ENCODE results near the gene NCKAP1.
A peak's percentile ranks its signal among the peaks of the same experiment; 100 is the strongest.
"Not testable (repeated sequence)": the region's sequence is repeated elsewhere in the genome, so short reads cannot be mapped to it uniquely, and the experiment has no call there.

The NCKAP1 gene

GRCh38 chr2:183068561-183068960 lies 30.3 kb upstream of the NCKAP1 start:
- H3K27ac ChIP-seq (ENCODE audit: insufficient read depth, low read depth, low read length, poor library complexity, severe bottlenecking): no peak overlapping the region
- H3K27me3 ChIP-seq (ENCODE audit: control insufficient read depth, insufficient read depth, low read length, poor library complexity, severe bottlenecking): no peaks in the 10 kb centered on the region
- WGBS, 2 experiments: 88 to 91% methylated on average over 3 of the region's 3 CpGs
- H3K9me3 ChIP-seq (ENCODE audit: control insufficient read depth, low read length): no peaks in the 10 kb centered on the region
- no peaks in the 10 kb centered on the region for H3K36me3 ChIP-seq (ENCODE audit: control insufficient read depth, insufficient read depth, low read length)
- no peak overlapping the region for H3K4me3 ChIP-seq (ENCODE audit: insufficient read depth, low read depth, low read length)
- H3K4me1 ChIP-seq (ENCODE audit: control insufficient read depth, insufficient read depth, low read length): no peaks in the 10 kb centered on the region

GRCh38 chr2:183063083-183063482 lies 24.8 kb upstream of the NCKAP1 start:
- H3K27me3 ChIP-seq (ENCODE audit: control insufficient read depth, insufficient read depth, low read length, poor library complexity, severe bottlenecking): no peaks in the 10 kb centered on the region
- no peaks in the 10 kb centered on the region for H3K36me3 ChIP-seq (ENCODE audit: control insufficient read depth, insufficient read depth, low read length)
- H3K27ac ChIP-seq (ENCODE audit: insufficient read depth, low read depth, low read length, poor library complexity, severe bottlenecking): no peak overlapping the region
- H3K4me3 ChIP-seq (ENCODE audit: insufficient read depth, low read depth, low read length): no peak overlapping the region
- no peaks in the 10 kb centered on the region for H3K9me3 ChIP-seq (ENCODE audit: control insufficient read depth, low read length)
- WGBS, 2 experiments: 88% methylated on average over 1 of the region's 2 CpGs; no CpG with 5 or more reads in 1 of the 2 experiments
- no peaks in the 10 kb centered on the region for H3K4me1 ChIP-seq (ENCODE audit: control insufficient read depth, insufficient read depth, low read length)

DNA sequence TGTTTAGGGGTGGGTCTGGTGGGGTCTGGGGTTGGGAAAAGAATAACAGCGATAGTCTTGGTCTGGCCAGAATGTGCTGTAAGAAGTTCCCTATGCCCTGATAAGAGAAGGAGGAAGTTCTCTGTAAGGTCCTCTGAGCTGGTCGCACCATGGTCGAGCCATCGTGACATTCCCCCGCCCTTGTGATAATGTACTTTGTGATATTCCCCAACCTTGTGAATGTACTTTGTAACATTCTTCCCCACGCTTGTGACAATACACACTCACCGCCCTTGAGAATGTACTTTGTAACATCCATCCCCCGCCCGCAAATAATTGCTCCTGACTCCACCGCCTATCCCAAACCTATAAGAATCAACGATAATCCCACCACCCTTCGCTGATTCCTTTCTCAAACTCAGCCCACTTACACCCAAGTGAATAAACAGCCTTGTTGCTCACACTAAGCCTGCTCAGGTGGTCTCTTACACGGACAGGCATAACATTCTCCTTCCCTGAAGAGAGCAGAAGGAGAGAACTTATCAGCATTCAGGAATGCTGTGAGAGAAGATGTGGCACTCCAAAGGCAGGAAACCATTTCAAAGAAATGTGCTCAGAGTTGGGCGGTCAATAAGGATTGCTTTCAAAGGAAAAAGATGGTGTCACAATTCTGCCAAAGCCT lies 22.4 kb upstream of the NCKAP1 start:
- H3K27ac ChIP-seq (ENCODE audit: insufficient read depth, low read depth, low read length, poor library complexity, severe bottlenecking): no peak overlapping the region
- 95 to 96% methylated on average over 14 of the region's 14 CpGs for WGBS, 2 experiments

DNA sequence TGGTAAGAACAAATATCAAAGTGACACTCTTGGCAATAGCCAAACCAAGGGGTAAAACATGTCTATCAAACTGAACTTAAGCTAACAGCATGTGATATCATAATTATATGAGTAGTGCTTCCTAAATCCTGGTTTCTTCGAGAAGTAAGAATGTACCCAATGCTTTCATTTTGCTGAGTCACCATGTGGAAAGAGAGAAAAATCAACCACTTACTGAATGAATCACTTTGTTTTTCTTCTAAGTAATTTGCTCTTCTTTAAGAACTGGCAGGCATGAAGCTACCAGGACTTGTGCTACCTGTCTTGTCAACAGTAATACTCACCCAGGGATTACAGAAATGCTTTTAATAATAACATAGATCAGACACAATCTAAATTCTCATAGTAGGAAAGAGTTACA lies 21.3 kb upstream of the NCKAP1 start:
- Histone ChIP-seq H3K9me3 (ENCODE audit: control insufficient read depth, low read length) (no peaks in the 10 kb centered on the region), H3K27ac (ENCODE audit: insufficient read depth, low read depth, low read length, poor library complexity, severe bottlenecking) (no peak overlapping the region), H3K36me3 (ENCODE audit: control insufficient read depth, insufficient read depth, low read length) (no peaks in the 10 kb centered on the region), H3K27me3 (ENCODE audit: control insufficient read depth, insufficient read depth, low read length, poor library complexity, severe bottlenecking) (no peaks in the 10 kb centered on the region), H3K4me1 (ENCODE audit: control insufficient read depth, insufficient read depth, low read length) (no peaks in the 10 kb centered on the region), H3K4me3 (ENCODE audit: insufficient read depth, low read depth, low read length) (no peak overlapping the region)
- 82 to 94% methylated on average over 1 of the region's 1 CpG for WGBS, 2 experiments

More for the DNA sequence above, 22.4 kb upstream of the NCKAP1 start:
- no peaks in the 10 kb centered on the region for H3K9me3 ChIP-seq (ENCODE audit: control insufficient read depth, low read length)
- no peak overlapping the region for H3K4me3 ChIP-seq (ENCODE audit: insufficient read depth, low read depth, low read length)
- H3K36me3 ChIP-seq (ENCODE audit: control insufficient read depth, insufficient read depth, low read length): no peaks in the 10 kb centered on the region
- H3K4me1 ChIP-seq (ENCODE audit: control insufficient read depth, insufficient read depth, low read length): no peaks in the 10 kb centered on the region
- H3K27me3 ChIP-seq (ENCODE audit: control insufficient read depth, insufficient read depth, low read length, poor library complexity, severe bottlenecking): no peaks in the 10 kb centered on the region

DNA sequence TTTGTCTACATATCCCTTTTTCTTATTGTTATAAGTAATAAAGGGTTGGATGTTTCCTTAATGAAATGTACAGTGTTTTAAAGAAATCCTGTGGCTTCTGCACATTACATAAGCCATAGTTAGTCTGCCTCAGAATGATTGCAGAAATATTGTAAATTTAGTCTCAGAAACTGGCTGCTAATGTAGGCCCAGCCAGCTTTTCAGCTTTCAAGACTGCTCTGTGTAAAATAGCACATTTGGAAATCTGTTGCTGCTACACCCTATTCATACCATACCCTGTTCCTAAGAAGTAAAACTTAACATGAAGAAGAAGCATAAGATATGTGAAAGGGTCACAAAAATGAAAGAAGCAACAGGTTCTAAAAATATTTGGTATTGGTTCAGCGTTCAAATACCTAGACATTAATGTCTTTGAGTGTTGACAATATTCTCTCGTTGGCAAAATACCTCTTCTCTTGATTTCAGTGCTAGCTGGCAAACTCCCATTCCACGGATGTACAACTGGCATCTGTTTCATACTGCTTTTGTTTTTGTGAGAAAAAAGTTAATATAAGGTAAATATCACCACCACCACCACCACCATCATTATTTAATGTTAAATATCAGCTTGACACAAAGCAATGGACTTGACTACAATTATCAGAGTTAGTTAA lies 19.2 kb upstream of the NCKAP1 start:
- no peaks in the 10 kb centered on the region for H3K4me1 ChIP-seq (ENCODE audit: control insufficient read depth, insufficient read depth, low read length)
- no peaks in the 10 kb centered on the region for H3K27me3 ChIP-seq (ENCODE audit: control insufficient read depth, insufficient read depth, low read length, poor library complexity, severe bottlenecking)
- H3K36me3 ChIP-seq (ENCODE audit: control insufficient read depth, insufficient read depth, low read length): no peaks in the 10 kb centered on the region
- WGBS, 2 experiments: 95 to 97% methylated on average over 2 to 3 of the region's 3 CpGs
- H3K4me3 ChIP-seq (ENCODE audit: insufficient read depth, low read depth, low read length): no peak overlapping the region
- no peaks in the 10 kb centered on the region for H3K9me3 ChIP-seq (ENCODE audit: control insufficient read depth, low read length)
- H3K27ac ChIP-seq (ENCODE audit: insufficient read depth, low read depth, low read length, poor library complexity, severe bottlenecking): no peak overlapping the region

- 49 to 53% methylated on average over 5 of the region's 5 CpGs for WGBS, 2 experiments
- Histone ChIP-seq H3K4me3 (ENCODE audit: insufficient read depth, low read depth, low read length) (no peak overlapping the region), H3K27ac (ENCODE audit: insufficient read depth, low read depth, low read length, poor library complexity, severe bottlenecking) (no peak overlapping the region), H3K36me3 (ENCODE audit: control insufficient read depth, insufficient read depth, low read length) (no peaks in the 10 kb centered on the region), H3K9me3 (ENCODE audit: control insufficient read depth, low read length) (no peaks in the 10 kb centered on the region), H3K27me3 (ENCODE audit: control insufficient read depth, insufficient read depth, low read length, poor library complexity, severe bottlenecking) (no peaks in the 10 kb centered on the region), H3K4me1 (ENCODE audit: control insufficient read depth, insufficient read depth, low read length) (no peaks in the 10 kb centered on the region)
Measured at GRCh38 chr2:183049420-183049819, 11.2 kb upstream of the NCKAP1 start.

DNA sequence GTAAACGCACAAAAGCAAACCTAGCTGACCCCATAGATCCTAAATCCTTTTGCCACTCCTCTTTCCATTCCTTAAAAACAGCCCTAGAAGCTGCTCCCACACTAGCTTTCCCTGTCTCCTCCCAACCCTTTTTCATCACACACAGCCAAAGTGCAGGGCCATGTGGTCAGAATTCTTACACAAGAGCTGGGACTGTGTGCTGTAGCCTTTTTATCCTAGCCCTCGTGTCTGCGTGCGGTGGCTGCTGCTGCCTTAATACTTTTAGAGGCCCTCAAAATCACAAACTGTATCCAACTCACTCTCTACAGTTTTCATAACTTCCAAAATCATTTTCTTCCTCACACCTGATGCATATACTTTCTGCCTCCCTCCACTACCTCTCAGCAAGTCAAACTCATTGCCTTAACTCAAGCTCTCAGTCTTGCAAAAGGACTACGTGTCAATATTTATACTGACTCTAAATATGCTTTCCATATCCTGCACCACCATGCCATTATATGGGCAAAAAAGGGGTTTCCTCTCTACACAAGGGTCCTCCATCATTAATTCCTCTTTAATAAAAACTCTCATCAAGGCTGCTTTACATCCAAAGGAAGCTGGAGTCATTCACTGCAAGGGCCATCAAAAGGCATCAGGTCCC lies 9.3 kb upstream of the NCKAP1 start:
- not testable (repeated sequence) for H3K4me1 ChIP-seq (ENCODE audit: control insufficient read depth, insufficient read depth, low read length); H3K36me3 ChIP-seq (ENCODE audit: control insufficient read depth, insufficient read depth, low read length); H3K4me3 ChIP-seq (ENCODE audit: insufficient read depth, low read depth, low read length); H3K27ac ChIP-seq (ENCODE audit: insufficient read depth, low read depth, low read length, poor library complexity, severe bottlenecking); H3K27me3 ChIP-seq (ENCODE audit: control insufficient read depth, insufficient read depth, low read length, poor library complexity, severe bottlenecking); H3K9me3 ChIP-seq (ENCODE audit: control insufficient read depth, low read length)
- WGBS, 2 experiments: 82% methylated on average over 5 of the region's 5 CpGs

DNA sequence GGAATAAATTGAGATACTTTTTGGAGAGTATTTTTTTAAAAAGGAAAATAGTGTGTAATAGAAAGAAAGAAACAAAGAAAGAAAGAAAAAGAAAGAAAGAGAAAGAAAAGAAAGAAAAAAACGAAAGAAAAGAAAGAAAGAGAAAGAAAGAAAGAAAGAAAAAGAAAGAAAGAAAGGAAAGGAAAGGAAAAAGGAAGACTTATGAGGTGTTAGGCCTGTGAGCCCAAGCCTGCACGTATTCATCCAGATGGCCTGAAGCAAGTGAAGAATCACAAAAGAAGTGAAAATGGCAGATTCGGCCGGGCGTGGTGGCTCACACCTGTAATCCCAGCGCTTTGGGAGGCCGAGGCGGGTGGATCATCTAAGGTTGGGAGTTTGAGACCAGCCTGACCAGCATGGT lies 5.3 kb upstream of the NCKAP1 start:
- peaks cover 19% of the 10 kb centered on the region for H3K27me3 ChIP-seq (ENCODE audit: control insufficient read depth, insufficient read depth, low read length, poor library complexity, severe bottlenecking)
- not testable (repeated sequence) for H3K4me1 ChIP-seq (ENCODE audit: control insufficient read depth, insufficient read depth, low read length); H3K4me3 ChIP-seq (ENCODE audit: insufficient read depth, low read depth, low read length); H3K27ac ChIP-seq (ENCODE audit: insufficient read depth, low read depth, low read length, poor library complexity, severe bottlenecking); H3K36me3 ChIP-seq (ENCODE audit: control insufficient read depth, insufficient read depth, low read length); H3K9me3 ChIP-seq (ENCODE audit: control insufficient read depth, low read length)
- WGBS, 2 experiments: 93 to 94% methylated on average over 8 of the region's 8 CpGs

DNA sequence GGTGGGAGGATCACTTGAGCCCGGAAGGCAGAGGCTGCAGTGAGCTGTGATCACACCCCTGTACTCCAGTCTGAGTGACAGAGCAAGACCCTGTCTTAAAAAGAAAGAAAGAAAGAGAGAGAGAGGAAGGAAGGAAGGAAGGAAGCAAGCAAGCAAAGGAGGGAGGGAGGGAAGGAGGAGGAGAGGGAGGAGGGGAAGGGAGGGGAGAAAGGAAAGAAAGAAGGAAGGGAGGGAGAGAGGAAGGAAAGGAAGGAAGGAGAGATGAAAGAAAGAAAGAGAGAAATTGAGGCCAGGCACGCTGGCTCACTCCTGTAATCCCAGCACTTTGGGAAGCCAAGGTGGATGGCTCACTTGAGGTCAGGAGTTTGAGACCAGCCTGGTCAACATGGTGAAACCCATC lies 2.3 kb upstream of the NCKAP1 start:
- WGBS, 2 experiments: 89 to 90% methylated on average over 2 of the region's 2 CpGs
- Histone ChIP-seq H3K36me3 (ENCODE audit: control insufficient read depth, insufficient read depth, low read length) (no peaks in the 10 kb centered on the region), H3K9me3 (ENCODE audit: control insufficient read depth, low read length) (no peaks in the 10 kb centered on the region), H3K4me3 (ENCODE audit: insufficient read depth, low read depth, low read length) (no peak overlapping the region), H3K27ac (ENCODE audit: insufficient read depth, low read depth, low read length, poor library complexity, severe bottlenecking) (no peak overlapping the region), H3K4me1 (ENCODE audit: control insufficient read depth, insufficient read depth, low read length) (peaks cover 6% of the 10 kb centered on the region), H3K27me3 (ENCODE audit: control insufficient read depth, insufficient read depth, low read length, poor library complexity, severe bottlenecking) (peaks cover 21% of the 10 kb centered on the region)

DNA sequence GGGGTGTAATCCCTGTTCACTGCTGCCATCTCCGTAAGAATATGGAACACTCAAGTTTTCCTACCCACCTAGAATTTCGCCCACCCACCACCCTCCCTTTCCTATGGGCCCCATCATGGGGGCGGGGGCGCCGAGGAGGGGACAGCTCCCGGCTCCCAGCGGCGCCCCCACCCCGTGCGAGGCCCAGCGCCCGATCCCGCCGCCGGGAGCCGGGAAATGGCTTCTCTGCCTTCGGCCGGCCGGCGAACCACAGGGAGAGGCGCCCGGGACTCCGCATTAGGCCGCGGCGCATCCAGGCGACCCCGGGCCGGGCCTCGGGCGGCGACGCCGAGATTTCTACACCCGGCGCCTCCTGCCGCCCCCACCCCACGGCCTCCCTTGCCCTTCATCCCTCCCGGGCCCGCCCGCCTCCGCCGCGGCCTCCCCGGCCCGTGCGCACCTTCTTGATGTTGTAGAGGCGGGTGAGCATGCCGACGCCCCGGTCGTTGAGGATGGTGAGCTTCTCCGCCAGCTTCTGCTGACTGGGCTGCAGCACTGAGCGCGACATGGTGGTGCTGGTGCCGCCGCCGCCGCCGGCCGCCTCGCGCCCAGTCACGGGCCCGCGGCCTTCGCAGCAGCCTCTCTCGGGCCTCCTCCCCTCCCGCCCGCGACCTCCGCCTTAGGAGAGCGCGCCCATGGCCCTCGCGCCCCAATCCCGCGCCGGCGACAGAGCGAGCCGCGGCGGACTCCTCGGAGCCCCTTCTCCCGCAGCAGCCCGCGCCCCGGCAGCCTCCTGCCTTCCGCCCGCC lies 510 bp downstream of the NCKAP1 start:
- Histone ChIP-seq H3K36me3 (ENCODE audit: control insufficient read depth, insufficient read depth, low read length) (no peaks in the 10 kb centered on the region), H3K4me1 (ENCODE audit: control insufficient read depth, insufficient read depth, low read length) (peaks cover 18% of the 10 kb centered on the region), H3K4me3 (ENCODE audit: insufficient read depth, low read depth, low read length) (peak overlapping the region; percentile 93), H3K27me3 (ENCODE audit: control insufficient read depth, insufficient read depth, low read length, poor library complexity, severe bottlenecking) (peaks cover 21% of the 10 kb centered on the region), H3K9me3 (ENCODE audit: control insufficient read depth, low read length) (no peaks in the 10 kb centered on the region), H3K27ac (ENCODE audit: insufficient read depth, low read depth, low read length, poor library complexity, severe bottlenecking) (peak overlapping the region; percentile 89)
- 0% methylated on average over 91 of the region's 91 CpGs for WGBS, 2 experiments

Measured in ectodermal cell (in vitro differentiated cells).